HL-60 (cell line): ENCODE results near the gene UXS1.

Source experiments
- DNase-seq, 2 experiments: peaks; one replicate each; pipeline ENCODE4 v3.0.0-alpha.2; 2010 to 2020; ENCODE audit warnings: low read depth in 1 of 2, low spot score in 1 of 2
- H3K27ac ChIP-seq: fragments of 250-450 bp; sonication (Bioruptor Pico); replicated peaks from 2 replicates; pipeline ENCODE4 v1.5.1; 2020; ENCODE audit warnings: mild to moderate bottlenecking, moderate library complexity
- H3K27me3 ChIP-seq: fragments of 250-450 bp; sonication (Bioruptor Pico); 2 replicates; pipeline ENCODE4 v1.5.1; 2021; ENCODE audit warnings: mild to moderate bottlenecking, moderate library complexity; ENCODE audit not compliant: insufficient read depth, poor library complexity, severe bottlenecking
- H3K4me3 ChIP-seq: replicated peaks from 2 replicates; pipeline ENCODE4 v1.5.1; 2011; ENCODE audit warnings: mild to moderate bottlenecking, control low read depth, low read length; ENCODE audit not compliant: insufficient read depth
- CTCF ChIP-seq: IDR thresholded peaks from one replicate; pipeline ENCODE4 v1.5.1; 2011; ENCODE audit warnings: low read length, control low read depth, inconsistent platforms; ENCODE audit not compliant: insufficient read depth
- GABPA ChIP-seq: IDR thresholded peaks from 2 replicates; pipeline ENCODE4 v1.6.1; 2012; ENCODE audit warnings: low read depth
- POLR2AphosphoS5 ChIP-seq: IDR thresholded peaks from 2 replicates; pipeline ENCODE4 v1.6.1; 2012; ENCODE audit warnings: low read depth
- REST ChIP-seq: IDR thresholded peaks from 2 replicates; pipeline ENCODE4 v1.6.1; 2012; ENCODE audit warnings: low read depth; ENCODE audit not compliant: insufficient replicate concordance
- SPI1 ChIP-seq: IDR thresholded peaks from 2 replicates; pipeline ENCODE4 v1.6.1; 2012; ENCODE audit warnings: low read depth, mild to moderate bottlenecking, borderline replicate concordance

Gene UXS1

GRCh38 chr2:106130251-106130998 lies 63.7 kb downstream of the UXS1 start:
- Histone ChIP-seq H3K27me3 (no peaks in the 10 kb centered on the region), H3K4me3 (peak overlapping the region; percentile 35), H3K27ac (peak overlapping the region; percentile 29; the same call in 1 of the 2 replicates)
- DNase-seq: no peak
- TF ChIP-seq CTCF (no peak), POLR2AphosphoS5 (no peak), REST (no peak), GABPA (no peak)

- no peak for DNase-seq
- no peak for TF ChIP-seq REST
- no peak for TF ChIP-seq POLR2AphosphoS5
- H3K27me3 ChIP-seq: no peaks in the 10 kb centered on the region
- no peak overlapping the region for H3K27ac ChIP-seq
- no peak overlapping the region for H3K4me3 ChIP-seq
Measured at GRCh38 chr2:106129592-106129991, 64.5 kb downstream of the UXS1 start.

GRCh38 chr2:106129150-106129549 lies 65.0 kb downstream of the UXS1 start:
- no peak for TF ChIP-seq CTCF
- TF ChIP-seq GABPA: no peak
- TF ChIP-seq REST: no peak
- TF ChIP-seq POLR2AphosphoS5: no peak
- TF ChIP-seq SPI1: no peak
- Histone ChIP-seq H3K27ac (no peak overlapping the region), H3K4me3 (no peak overlapping the region), H3K27me3 (no peaks in the 10 kb centered on the region)
- DNase-seq: no peak
